K562 (cell line): ENCODE data around the gene RGS19. TPM values are rescaled to one million over a fixed set of nuclear protein-coding genes. Genes with fewer than 3 reads are reported as not detected.
A peak's percentile ranks its signal among the peaks of the same experiment; 100 is the strongest.

Source experiments
- CAMTA2 ChIP-seq: fragments of 250-450 bp; sonication (Bioruptor Pico); conservative IDR thresholded peaks from 2 replicates; pipeline ENCODE4 v1.5.1; 2022
- EGR1 ChIP-seq: fragments of 450-650 bp; conservative IDR thresholded peaks from 2 replicates; pipeline ENCODE4 v1.6.1; 2017; ENCODE audit warnings: mild to moderate bottlenecking
- LARP7 ChIP-seq: fragments of 450-650 bp; IDR thresholded peaks from 2 replicates; pipeline ENCODE4 v1.6.1; 2016
- MEF2A ChIP-seq: IDR thresholded peaks from 2 replicates; pipeline ENCODE4 v1.6.1; 2011; ENCODE audit warnings: low read depth, mild to moderate bottlenecking, low read length, moderate library complexity; ENCODE audit not compliant: control insufficient read depth
- MLLT1 ChIP-seq, 2 experiments: fragments of 450-650 bp; IDR thresholded peaks; 2 replicates each; pipeline ENCODE4 v1.6.1; 2016
- POLR2B ChIP-seq: fragments of 450-650 bp; IDR thresholded peaks from 2 replicates; pipeline ENCODE4 v1.6.1; 2018; ENCODE audit warnings: low read depth; ENCODE audit not compliant: partially characterized antibody
- ZBED1 ChIP-seq: IDR thresholded peaks from 2 replicates; pipeline ENCODE4 v1.6.1; 2014
- ZBTB40 ChIP-seq, 2 experiments: fragments of 450-650 bp in 1 of 2; sonication (generic) in 1 of 2; formaldehyde crosslinking in 1 of 2; IDR thresholded peaks; 2 replicates each; pipeline versions ENCODE4 v1.7.1 to v1.9.0; 2016 to 2022; ENCODE audit warnings: inconsistent platforms in 1 of 2, mild to moderate bottlenecking in 1 of 2, missing genetic modification reagents in 1 of 2
- ZFP91 ChIP-seq: sonication (generic); formaldehyde crosslinking; IDR thresholded peaks from 2 replicates; pipeline ENCODE4 v1.8.0; 2022; ENCODE audit warnings: mild to moderate bottlenecking, missing genetic modification reagents
- ZNF24 ChIP-seq: fragments of 450-650 bp; IDR thresholded peaks from 2 replicates; pipeline ENCODE4 v1.6.1; 2016
- ZNF584 ChIP-seq: fragments of 200-800 bp; sonication (Bioruptor generic); IDR thresholded peaks from 2 replicates; pipeline ENCODE4 v1.6.1; 2016; ENCODE audit warnings: low read depth, mild to moderate bottlenecking, missing genetic modification characterization, missing compliant biosample characterization
- ZSCAN32 ChIP-seq: fragments of 450-650 bp; formaldehyde crosslinking; IDR thresholded peaks from 2 replicates; pipeline ENCODE4 v1.4.0; 2020; ENCODE audit warnings: mild to moderate bottlenecking, moderate library complexity
- polyA plus RNA-seq, 8 experiments: library from polyadenylated mRNA; depleted of rRNA in 4 of 8; stranded (reverse) in 5 of 8; unstranded in 3 of 8; fragments of >200 nt; fragmentation: Nextera tagmentation in 2 of 8; fragmentation: Illumina TruSeq in 1 of 8; extraction: Ambion mirVana in 2 of 8; extraction: Trizol in 1 of 8; gene quantifications; 2 replicates each; pipeline versions ENCODE4 v1.2.1 to v1.2.3, GENCODE V29; 2011 to 2014; ENCODE audit warnings: inconsistent platforms in 1 of 8, missing spikeins in 1 of 8
- total RNA-seq, 7 experiments: library from RNA; depleted of rRNA in 6 of 7; stranded (reverse); fragments of >200 nt in 6 of 7; fragmentation: Illumina TruSeq in 2 of 7; extraction: Trizol in 2 of 7; gene quantifications; 2 replicates each; pipeline versions ENCODE4 v1.2.1 to v1.2.3, GENCODE V29; 2011 to 2021; ENCODE audit warnings: low replicate concordance in 1 of 7
- TF ChIP-seq, protein P1 (sequence below): fragments of 250-450 bp; sonication (Bioruptor Pico); IDR thresholded peaks from 2 replicates; pipeline ENCODE4 v1.4.0; 2020; ENCODE audit warnings: mild to moderate bottlenecking, moderate library complexity, borderline replicate concordance

The RGS19 gene
- total and polyA plus RNA-seq, 9 of the 15 experiments (the other 6 are each of a cell fraction or from before 2014, with no cell fraction given): 0.41 to 23.7 (median 14.6) TPM

DNA sequence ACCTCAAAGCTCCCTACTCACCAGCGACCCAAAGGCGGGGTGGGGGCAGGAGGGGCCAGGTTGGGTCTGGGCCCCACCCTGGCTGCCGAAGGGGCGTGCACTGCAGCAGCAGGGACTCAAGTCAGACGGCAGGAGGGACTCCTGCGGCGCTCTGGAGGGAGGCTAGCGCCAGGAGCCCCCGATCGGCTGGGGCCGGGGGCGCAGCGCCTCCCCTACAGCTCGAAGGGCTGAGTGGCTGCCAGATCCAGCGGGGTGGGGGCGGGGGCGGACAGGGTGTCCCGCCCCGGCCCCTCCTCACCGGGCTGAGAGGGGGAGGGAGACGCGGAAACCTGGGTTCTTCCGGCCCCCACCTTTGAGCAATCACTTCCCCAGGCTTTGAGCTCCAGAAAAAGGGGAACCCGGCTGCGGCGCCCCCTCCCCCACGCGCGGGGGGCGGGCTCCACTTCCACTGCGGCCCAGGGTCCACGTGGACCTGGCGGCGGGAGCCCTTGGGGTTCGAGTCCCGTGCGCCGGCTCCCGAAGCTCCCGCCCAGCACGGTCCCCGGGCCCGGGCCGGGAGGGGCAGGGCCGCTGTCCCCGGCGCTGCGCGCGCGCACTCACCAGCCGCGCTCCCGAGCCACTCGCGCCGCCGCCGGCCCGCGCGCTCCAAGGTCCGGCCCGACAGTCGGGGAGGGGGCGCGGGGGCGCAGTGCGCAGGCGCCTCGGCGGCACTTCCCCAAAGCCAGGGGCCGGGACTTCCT, at the start of gene RGS19 (continued):
- peak; percentile 58 for TF ChIP-seq ZBTB40 (IDR thresholded peaks at IDR 0.05)
- TF ChIP-seq ZBTB40 (CRISPR knock-in tag; IDR thresholded peaks at IDR 0.05): no peak
- TF ChIP-seq EGR1: peak; percentile 77
- TF ChIP-seq, protein P1, sequence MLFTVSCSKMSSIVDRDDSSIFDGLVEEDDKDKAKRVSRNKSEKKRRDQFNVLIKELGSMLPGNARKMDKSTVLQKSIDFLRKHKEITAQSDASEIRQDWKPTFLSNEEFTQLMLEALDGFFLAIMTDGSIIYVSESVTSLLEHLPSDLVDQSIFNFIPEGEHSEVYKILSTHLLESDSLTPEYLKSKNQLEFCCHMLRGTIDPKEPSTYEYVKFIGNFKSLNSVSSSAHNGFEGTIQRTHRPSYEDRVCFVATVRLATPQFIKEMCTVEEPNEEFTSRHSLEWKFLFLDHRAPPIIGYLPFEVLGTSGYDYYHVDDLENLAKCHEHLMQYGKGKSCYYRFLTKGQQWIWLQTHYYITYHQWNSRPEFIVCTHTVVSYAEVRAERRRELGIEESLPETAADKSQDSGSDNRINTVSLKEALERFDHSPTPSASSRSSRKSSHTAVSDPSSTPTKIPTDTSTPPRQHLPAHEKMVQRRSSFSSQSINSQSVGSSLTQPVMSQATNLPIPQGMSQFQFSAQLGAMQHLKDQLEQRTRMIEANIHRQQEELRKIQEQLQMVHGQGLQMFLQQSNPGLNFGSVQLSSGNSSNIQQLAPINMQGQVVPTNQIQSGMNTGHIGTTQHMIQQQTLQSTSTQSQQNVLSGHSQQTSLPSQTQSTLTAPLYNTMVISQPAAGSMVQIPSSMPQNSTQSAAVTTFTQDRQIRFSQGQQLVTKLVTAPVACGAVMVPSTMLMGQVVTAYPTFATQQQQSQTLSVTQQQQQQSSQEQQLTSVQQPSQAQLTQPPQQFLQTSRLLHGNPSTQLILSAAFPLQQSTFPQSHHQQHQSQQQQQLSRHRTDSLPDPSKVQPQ (CRISPR knock-in tag): no peak
- no peak for TF ChIP-seq LARP7
- peak; percentile 31 for TF ChIP-seq POLR2B
- TF ChIP-seq CAMTA2 (CRISPR knock-in tag): no peak
- no peak for TF ChIP-seq ZNF24
- no peak for TF ChIP-seq ZSCAN32 (CRISPR knock-in tag)
- no peak for TF ChIP-seq ZFP91
- TF ChIP-seq ZNF584 (CRISPR knock-in tag): 0 out of 2 replicates have a peak, but pooled peaks have one; percentile 25
- TF ChIP-seq MLLT1 (IDR thresholded peaks at IDR 0.05): no peak
- no peak for TF ChIP-seq MEF2A
- TF ChIP-seq ZBED1: no peak
